Hepatic stellate cell (primary cell): ENCODE measurements around the gene TCHP.
"Not testable (repeated sequence)": the region's sequence is repeated elsewhere in the genome, so short reads cannot be mapped to it uniquely, and the experiment has no call there.

Experiments
- DNase-seq: peaks from one replicate; pipeline ENCODE4 v3.0.0; 2011; ENCODE audit warnings: low spot score

The TCHP gene

GRCh38 chr12:109899783-109900751 is at the start of gene TCHP:
TCHP (plus strand) TSS chr12:109900274; CDS start chr12:109903027, 2,753 bp downstream.
- peak; percentile 93 for DNase-seq

GRCh38 chr12:109850518-109850917 is 49.6 kb upstream of the TCHP start:
- DNase-seq, result not testable (repeated sequence)

GRCh38 chr12:109855377-109855776 is 44.7 kb upstream of the TCHP start:
- DNase-seq, result no peak

- DNase-seq, result no peak
Observed at GRCh38 chr12:109857715-109858114, 42.4 kb upstream of the TCHP start.

- no peak for DNase-seq
Observed at GRCh38 chr12:109858764-109859163, 41.3 kb upstream of the TCHP start.

GRCh38 chr12:109860977-109861376 is 39.1 kb upstream of the TCHP start:
- no peak for DNase-seq

- DNase-seq, result no peak
Observed at GRCh38 chr12:109861689-109862314, 38.3 kb upstream of the TCHP start.

- not testable (repeated sequence) for DNase-seq
Observed at GRCh38 chr12:109862491-109862890, 37.6 kb upstream of the TCHP start.

- peak; percentile 69 for DNase-seq
Observed at GRCh38 chr12:109863847-109864712, 36.0 kb upstream of the TCHP start.

GRCh38 chr12:109864916-109865315 is 35.2 kb upstream of the TCHP start:
- no peak for DNase-seq

GRCh38 chr12:109868182-109869051 is 31.7 kb upstream of the TCHP start:
- no peak for DNase-seq

GRCh38 chr12:109870648-109871047 is 29.4 kb upstream of the TCHP start:
- peak; percentile 46 for DNase-seq

GRCh38 chr12:109871668-109872314 is 28.3 kb upstream of the TCHP start:
- peak; percentile 10 for DNase-seq

- DNase-seq, result no peak
Observed at GRCh38 chr12:109873653-109874052, 26.4 kb upstream of the TCHP start.

- no peak for DNase-seq
Observed at GRCh38 chr12:109875572-109876131, 24.4 kb upstream of the TCHP start.

GRCh38 chr12:109876406-109876805 is 23.7 kb upstream of the TCHP start:
- no peak for DNase-seq

GRCh38 chr12:109877504-109878246 is 22.4 kb upstream of the TCHP start:
- no peak for DNase-seq

- no peak for DNase-seq
Observed at GRCh38 chr12:109878247-109878625, 21.8 kb upstream of the TCHP start.

- DNase-seq, result no peak
Observed at GRCh38 chr12:109878749-109879148, 21.3 kb upstream of the TCHP start.
